Measurements from ENCODE around the gene RAPGEF1. TPM values are rescaled to one million over a fixed set of nuclear protein-coding genes. Genes with fewer than 3 reads are reported as not detected.
"Not testable (repeated sequence)": the region's sequence is repeated elsewhere in the genome, so short reads cannot be mapped to it uniquely, and the experiment has no call there.

RAPGEF1 gene
- polyA plus RNA-seq, 5 donors: 35.6 to 44.8 (median 40.5) TPM

DNA sequence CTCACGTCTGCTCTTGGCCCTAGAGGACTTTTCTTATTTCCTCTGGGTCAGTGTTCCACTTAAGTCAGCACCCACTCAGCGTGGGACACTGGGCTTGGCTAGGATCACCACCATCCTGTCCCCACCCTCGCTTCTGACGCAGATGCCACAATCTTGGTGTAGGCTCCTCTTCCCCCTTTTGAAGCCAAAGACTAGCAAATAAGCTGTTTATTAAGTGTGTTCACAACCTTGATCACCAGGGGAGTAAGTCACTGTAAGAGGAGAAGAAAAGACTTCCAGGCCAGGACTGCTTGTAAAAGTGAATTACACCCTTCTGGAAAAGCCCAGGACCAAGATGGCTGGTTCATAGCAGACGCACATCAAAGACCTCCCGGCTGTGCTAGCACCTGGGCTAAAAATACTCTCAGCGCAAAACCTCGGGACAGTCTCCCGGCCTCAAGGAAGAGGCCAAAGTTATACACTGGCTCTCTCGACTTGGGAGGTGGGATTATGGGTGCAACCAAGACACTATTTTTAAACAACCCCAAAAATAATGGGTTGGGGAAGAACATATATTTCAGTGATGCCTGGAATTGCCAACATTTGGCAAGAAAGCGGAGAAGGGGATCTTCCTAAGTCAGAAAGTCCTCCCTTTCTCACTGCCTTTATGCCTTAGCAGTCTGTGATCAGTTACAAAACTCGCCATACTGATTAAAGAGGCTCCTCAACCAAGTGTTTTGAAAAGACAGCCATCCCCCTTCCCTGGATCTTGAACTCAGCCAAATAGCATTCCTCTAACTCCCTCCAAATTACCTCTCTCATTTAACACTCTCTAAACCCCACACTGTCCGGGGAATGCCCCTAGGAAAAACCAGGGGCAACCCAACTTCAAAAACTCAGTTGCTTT, 69.4 kb downstream of the RAPGEF1 start:
- no peak for DNase-seq

DNA sequence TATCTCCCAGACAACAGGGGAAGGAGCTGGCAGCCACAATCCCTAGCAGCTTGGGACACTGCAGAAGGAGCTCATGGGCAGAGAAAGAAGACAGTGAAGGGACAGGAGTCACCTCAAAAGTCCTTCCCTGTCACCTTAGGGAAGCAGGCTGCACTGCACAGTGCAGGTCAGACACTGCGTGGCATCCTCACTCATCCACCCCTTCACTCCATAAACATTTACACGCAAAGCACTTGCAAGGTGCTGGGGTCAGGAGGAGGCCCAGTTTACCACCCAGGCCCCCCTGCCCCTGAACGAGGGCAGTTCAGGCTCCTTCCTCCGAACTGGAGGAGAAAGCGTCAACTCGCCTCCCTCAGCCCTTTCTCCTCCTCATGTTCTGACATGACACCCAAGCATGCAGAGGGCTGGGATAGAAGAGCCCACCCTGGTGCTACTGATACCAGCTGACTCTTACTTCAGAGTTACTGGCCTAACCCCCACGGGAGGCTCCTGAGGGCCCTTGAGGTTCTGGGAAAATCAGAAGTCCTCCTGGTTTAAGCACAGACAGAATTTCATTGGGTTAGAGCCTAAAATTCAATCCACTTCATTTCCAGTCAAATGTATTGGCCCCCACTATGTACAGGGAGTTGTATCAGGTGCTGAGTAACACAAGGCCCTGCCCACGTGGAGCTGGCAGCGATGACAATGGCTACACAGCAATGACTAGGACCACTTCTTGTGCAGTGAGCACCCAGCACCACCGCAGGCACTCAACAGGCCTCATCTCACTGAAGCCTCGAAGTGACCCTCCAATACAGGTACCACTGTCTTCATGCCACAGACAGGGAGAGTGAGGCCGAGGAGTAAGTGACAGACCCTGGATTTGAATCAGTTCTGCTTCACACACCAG, 70.4 kb downstream of the RAPGEF1 start:
- DNase-seq: no peak

DNA sequence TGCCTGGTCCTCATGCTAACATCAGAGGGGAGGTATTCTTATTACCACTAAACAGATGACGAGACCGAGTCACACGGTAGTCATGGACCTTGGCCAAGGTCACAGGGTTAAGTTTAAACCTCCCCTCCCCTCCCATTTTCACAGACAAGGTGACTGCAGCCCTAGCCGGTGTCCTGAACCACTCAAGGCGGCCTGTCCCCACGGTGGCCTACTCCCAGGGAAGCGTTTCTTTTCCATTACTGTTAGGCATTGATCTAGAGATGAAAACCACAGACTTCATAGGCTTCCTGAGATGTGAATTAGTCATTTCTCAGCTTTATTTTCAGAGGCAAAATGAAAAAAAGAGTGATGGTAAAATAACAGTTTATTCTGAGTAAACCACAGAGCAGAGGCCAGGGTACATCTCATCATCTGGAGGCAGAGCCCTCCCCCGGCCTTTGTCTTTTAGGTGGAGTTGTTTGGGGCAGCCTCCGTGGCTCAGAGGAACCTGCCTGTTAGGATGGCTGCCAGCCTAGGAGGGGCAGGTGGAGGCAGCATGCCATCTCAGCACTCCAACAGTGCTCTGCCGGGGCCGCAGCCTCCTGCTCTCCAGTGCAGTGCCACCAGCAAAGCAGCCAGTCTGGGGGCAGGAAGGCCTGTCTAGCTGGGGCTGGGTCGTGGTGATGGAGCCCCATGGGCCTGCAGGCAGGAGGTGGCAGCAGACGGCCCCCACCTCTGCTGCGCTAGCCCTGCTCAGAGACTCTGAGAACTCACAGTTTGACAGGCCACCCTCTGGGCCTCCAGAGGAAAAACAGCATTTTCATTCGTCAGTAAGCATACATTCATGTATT, 71.2 kb downstream of the RAPGEF1 start:
- peak in 1 of 2 donors; percentile 38 for DNase-seq

DNA sequence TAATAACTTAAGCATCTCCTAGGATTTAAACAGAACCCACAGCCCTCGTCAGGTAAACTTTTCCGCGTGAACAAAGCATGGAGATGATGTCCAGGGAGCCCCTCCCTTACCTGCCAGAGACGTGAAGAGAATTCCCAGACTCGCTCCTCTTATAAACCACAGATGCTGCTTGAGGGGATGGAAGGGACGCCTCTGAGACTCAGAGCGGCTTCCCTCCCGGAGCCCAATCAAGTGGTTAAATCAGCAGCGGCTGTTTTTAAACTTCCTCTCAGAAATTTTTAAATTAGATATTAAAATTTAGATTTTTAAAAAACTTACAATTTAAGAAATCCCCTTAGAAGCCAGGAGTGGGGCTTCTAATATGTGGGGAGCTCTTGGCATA, 71.8 kb downstream of the RAPGEF1 start:
- no peak for DNase-seq

DNA sequence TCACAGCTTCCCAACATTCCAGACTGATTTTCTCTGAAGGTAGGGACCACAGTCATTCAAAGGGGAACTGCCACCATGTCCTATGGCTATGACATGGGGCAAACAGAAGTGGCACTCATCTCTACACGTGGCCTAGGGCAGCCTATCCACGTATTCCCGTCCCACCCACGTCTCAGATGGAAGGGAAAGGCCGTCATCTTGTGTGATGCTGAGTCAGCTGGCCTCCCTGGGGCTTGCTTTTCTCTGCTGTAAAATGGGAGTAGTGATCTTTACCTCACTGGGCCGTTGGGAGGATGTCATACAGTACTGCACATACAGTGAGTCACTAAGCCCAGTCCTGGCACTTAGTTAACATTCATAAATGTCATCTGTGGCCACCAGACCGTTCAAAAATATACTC, 72.3 kb downstream of the RAPGEF1 start:
- no peak for DNase-seq

DNA sequence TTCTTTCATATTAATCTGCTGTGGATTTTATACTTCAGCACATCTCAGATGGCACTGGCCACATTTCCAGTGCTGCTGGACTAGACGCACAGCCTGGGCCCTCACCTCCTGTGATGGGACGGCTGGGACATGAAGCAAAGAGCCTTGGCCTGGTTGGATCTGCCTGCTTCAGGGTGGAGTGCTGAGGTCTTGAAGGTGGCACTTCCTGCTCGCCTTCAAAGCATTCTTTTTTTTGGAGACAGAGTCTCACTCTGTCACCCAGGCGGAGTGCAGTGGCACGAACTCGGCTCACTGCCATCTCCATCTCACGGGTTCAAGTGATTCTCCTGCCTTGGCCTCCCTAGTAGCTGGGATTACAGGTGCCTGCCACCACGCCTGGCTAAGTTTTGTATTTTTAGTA, 73.1 kb downstream of the RAPGEF1 start:
- DNase-seq: no peak

DNA sequence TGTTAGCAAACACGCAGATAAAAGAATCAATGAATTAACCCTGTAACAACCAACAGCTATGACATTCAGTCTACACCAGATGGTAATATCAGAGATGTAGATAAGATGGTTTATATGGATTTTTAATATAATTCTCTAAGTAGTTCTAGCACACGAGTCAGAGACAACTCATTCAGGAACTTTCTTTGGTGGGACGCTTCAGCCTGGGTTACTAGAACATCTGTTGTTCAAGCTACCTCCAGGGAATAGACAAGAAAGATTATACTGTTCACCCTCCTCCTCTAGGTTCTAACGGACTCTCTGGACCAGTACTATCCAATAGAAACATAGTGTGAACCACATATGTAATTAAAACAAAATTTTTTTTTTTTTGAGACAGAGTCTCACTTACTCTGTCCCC, 73.8 kb downstream of the RAPGEF1 start:
- no peak for DNase-seq

DNA sequence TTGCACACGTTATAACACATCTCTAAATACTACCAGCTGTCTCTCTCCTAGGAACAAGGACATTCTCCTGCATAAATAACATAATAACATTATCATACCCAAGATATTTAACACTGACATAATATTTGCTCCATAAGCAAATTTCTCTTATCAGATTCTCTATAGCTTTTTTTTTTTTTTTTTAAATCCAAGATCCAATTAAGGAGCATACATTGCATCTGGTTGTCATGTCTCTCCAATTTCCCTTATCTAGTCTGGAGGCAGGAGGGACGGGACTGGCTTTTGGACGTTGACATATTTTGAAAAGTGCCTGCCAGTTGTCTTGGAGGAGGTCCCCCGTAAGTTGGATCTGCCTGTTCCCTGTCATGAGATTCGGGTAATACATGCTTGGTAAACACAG, 76.6 kb downstream of the RAPGEF1 start:
- DNase-seq: no peak

DNA sequence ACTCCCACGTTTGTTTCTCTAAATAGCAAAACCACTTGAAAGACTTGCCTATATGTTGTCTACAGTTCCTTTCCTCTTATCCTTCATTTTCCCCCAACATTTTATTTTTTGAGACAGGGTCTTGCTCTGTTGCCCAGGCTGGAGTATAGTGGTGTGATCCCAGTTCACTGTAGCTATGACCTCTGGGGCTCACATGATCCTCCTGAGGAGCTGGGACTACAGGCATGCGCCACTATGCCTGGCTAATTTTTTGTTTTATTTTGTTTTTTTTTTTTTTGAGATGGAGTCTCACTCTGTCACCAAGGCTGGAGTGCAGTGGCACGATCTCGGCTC, 77.6 kb downstream of the RAPGEF1 start:
- not testable (repeated sequence) for DNase-seq

DNA sequence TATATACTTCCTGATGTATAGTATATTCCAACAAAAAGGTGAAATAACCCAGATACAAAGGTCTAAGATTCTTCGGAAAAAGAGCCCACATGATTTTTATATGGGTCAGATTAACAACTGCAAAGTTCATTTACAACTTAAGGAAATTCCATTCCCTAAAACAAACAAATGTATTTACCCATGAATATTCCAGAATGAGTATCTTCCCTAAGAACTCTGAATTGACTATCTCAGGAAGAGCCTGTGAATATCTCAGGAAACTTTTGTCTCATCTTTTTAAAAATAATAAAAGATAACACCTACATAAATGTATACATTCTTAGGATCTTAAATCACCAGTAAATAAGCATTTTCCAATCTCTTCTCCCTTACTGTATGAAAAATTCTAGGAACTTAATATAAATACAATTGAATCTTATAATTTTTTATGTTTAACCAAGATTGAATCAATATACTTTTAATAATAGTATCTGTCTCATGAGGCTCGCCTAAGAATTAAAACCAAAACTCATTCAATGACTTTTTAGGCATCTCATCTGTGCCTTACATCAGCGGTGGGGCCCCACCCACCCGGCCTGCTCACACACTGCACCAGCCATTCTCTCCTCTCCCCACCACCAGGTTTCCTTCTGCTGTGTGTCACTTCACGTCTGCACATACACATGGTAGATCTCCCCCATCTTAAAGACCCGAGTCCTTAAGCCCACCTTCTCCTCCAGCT, 78.1 kb downstream of the RAPGEF1 start:
- DNase-seq: no peak

DNA sequence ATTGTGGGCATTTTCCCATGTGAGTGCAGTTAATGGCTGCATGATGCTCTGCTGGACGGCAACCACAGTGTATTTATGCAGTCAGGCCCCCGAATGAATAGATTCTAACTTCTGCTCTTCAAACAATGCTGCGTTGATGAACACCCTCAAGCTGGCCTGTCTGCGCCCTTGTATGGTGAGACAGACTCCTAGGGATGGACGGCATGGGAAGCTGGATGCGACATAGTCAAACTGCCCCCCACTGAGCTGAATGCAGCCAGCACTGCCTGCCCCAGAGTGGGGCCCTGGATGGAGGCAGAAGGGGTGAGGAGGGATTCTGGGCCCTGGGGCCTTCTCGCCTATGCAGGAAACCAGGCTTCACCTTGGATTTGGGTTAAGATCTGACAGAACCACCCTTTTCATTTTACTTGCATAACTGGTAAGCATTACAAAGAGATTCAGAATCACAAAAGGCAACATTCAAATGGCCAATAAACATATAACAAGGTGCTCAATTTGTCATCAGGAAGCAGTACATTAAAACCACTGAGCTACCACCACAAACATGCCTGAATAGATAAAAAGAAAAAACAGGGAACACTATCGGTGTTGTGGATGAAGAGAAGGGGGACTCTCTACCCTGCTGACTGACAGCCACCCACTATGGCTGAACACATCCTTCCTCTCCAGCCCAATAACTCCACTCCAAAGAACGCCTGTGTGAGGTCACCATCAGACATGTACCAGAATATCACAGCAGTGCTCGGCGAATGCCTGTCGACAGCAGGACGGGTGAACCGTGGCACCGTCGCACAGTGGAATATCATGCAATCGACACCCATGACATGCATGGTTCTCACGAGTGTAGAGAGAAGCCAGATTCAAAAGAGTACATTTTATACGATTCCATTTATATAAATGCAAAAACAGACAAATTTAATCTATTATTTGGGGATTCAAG, 79.1 kb downstream of the RAPGEF1 start:
- no peak for DNase-seq

DNA sequence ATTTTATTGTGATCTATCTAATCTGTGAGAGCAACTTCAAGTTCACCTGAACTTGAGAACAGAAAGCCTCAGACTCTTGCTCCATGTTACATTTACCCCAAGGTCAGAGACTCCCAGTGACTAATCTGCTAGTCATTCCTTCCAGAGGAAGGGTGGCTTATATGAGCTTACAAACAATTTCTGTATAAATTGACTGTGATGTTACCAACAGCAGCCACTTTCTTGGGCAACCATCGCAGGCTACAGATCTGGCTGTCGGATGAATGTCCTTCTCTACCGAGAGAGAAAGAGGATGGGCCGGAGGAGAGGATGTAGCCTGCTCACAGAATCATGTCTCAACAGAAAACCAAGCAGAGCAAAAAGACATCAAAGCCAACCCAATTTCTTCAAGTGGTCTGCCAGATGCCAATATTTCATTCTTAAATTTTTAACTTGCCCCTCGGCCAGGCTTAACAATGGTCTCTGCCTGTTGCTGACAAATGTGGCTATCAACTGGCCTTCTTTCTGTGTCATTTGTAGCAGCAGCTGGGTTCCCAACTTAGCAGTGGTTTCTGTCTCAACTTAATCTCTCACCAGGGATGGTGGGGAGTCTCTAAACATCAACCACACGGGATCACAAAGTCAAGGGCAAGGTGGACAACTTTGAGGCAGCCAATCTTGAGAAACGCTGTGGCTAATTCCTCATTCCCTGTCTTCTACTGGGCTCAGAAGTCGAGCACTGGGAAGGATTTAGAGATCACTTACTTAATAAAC, 81.3 kb downstream of the RAPGEF1 start:
- no peak for DNase-seq

DNA sequence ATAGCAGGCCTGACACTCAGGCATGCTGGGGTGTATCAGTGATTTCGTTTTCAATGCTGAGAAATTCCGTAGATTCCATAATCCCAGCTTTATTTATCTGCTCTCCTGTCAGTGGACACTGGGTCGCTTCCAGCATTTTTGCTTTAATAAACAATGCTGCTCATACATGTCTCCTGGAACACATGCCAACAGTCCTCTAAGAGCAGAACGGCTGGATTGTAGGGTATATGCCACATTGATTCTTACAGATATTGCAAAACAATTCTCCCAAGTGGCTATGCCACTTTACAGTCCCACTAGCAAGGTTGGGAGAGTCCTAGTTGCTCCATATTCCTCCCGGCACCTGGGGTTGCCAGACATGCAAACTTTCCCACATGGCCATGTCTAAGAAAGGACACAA, 81.9 kb downstream of the RAPGEF1 start:
- DNase-seq: no peak

DNA sequence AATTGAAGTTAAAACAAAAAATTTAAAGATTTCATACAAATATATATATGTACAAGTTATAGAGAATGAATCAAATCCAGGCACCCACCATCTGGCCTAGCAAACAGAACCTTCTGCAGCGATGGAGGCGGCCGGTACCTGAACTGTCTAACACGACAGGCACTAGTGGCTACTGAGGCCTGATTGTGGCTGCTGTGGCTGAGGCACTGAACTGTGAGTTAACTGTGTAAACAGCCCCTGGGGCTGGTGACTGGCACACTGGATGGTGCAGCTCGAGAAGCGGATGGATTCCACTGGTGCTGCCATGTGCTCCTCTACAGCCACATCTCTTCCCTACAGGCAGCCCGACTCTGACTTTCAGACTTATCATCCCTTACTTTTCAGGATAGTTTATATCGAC, 82.4 kb downstream of the RAPGEF1 start:
- no peak for DNase-seq

DNA sequence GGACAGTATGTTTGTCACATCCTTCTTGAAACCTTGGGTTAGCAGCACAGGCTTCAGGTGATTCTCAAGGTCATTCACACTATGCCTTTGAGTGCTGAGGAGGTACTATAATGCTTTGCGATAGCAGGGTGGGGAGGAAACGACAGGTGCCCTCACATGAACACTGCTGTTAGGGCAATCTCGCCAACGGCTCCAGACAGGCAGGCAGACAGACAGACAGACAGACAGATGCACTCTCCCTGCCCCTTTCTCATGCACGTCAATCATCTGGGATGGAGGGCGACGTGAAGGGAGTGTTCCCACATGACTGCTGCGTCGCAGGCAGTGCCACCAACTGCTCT, 82.9 kb downstream of the RAPGEF1 start:
- no peak for DNase-seq

DNA sequence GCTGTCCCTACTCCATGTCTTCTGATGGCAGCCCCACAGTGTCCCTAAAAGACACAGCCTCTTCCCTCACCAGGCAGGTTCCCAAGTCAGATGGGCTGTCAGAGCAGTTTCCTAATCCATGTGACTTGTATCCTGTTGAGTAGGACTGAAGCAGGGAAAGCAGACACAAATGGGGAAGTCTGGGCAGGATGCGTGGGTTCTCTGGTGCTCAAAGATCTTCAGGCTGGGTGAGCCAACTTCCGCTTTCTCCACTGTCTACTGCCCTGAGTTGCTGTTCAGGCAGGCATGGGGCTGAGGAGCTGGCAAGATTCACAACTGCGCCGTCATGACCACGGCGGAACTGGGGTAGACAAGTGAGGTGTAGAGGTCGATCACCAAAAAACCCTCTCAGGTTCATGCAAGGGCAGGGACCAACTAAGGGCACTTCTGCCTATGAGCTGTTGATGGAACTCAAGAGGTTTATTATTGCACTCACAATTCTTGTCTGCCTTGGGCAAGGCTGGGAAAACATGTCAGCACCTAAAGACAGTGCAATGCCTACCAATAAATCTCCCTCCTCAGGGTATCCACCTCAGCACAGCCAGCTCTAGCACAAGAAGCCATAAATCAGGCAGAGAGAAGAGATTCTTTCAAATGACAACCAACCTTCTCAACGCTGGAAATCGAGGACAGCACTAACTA, 83.4 kb downstream of the RAPGEF1 start:
- DNase-seq: no peak

DNA sequence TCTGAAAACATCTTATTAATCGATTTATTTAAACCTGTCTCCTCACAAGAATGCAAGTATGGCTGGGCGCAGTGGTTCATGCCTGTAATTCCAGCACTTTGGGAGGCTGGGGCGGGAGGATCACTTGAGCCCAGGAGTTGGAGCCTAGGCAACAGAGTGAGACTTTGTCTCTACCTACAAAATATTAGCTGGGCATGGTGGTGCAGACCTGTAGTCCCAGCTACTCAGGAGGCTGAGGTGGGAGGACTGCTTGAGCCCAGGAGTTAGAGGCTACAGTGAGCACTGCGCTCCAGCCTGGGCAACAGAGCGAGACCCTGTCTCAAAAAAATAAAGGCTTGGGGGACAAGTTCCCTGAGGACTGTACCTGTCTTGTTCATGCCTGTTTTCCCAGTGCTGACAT, 85.5 kb downstream of the RAPGEF1 start:
- not testable (repeated sequence) for DNase-seq

DNA sequence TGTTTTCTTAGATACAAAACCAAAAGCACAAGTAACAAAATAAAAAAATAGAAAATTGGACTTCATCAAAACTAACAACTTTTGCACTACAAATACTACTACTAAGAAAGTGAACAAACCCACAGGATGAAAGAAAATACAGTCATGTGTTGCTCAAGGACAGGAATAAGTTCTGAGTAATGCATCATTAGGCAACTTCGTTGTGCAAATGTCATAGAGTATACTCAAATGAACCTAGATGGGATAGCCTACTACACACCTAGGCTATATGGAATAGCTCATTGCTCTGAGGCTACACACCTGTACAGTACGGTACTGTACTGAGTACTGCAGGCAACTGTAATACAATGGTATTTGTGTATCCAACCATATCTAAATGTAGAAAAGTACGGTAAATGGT, 88.3 kb downstream of the RAPGEF1 start:
- DNase-seq: no peak

DNA sequence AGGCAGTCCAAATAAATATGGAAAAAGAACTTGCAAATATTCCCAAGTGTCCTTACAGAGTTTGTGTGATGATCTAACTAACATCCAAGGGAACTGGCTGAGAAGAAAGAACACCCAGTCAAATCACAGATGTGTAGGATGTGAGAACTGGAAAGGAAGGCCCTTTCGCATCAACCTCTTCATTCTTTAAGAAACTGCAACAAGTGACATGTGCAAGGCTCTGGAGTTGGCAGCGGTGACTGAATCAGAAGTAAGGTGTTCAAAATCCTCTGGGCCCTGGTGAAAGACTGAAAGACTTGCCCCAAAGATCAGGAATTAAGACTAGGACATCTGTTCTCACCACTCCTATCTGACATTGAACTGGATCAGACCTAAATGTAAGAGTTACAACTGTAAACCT, 88.7 kb downstream of the RAPGEF1 start:
- no peak for DNase-seq

Data from right lung (tissue), 5 donors.